ENCODE results near the gene BMPR1A. TPM values are rescaled to one million over a fixed set of nuclear protein-coding genes. Genes with fewer than 3 reads are reported as not detected.

BMPR1A gene
- total RNA-seq, 3 donors from 2014 or later, result 49.8 to 87.2 (median 57.4) TPM

DNA sequence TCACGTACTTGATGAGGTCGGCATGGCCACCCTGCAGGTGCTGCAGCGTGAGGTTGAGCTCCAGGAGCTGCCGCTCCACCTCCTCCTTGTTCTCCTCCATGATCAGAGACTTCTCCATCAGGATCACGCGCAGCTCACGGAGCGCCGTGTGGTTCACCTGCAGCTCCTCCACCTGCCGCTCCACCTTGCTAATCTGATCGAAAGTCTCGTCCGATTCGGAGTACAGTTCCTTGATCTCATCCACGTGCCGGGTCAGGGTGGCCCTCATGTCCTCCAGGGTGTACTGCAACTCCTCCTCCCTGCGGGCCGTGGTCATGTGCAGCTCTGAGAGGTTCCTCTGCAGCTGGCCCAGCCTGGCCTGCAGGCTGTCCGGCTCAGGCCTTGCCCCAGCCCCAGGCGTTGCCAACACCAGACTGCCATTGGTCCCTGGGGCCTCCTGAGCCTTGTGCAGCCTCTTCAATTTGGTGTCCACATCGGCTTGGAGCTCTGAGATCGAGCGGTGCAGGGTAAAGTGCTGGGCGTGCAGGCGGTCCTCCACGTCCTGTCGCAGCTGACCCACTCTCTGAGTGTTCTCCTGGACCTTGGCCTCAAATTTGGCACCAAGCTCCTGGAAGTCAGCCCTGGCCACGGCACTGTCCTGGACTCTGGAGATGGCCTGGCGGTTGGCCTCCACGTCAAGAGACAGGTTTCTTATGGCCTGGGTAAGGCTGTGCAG lies 187.1 kb downstream of the BMPR1A start:
- Histone ChIP-seq H3K27me3 (no peaks in the 10 kb centered on the region), H3K9me3 (no peaks in the 10 kb centered on the region), H3K27ac (no peak overlapping the region), H3K4me1 (peaks cover 0 to 6% of the 10 kb centered on the region in 2 donors), H3K36me3 (no peaks in the 10 kb centered on the region), H3K4me3 (no peak overlapping the region)
- peak in 1 of 2 donors; percentile 1 for DNase-seq (ENCODE audit: low spot score in 2 of 2)
- intact Hi-C loops (cut with DNase I; ENCODE audit: low total_unique reads), result no loop called here
- TF ChIP-seq POLR2AphosphoS5 (IDR thresholded peaks at IDR 0.05) (no peak), POLR2A (IDR thresholded peaks at IDR 0.05) (no peak)
- TF ChIP-seq, protein P1, sequence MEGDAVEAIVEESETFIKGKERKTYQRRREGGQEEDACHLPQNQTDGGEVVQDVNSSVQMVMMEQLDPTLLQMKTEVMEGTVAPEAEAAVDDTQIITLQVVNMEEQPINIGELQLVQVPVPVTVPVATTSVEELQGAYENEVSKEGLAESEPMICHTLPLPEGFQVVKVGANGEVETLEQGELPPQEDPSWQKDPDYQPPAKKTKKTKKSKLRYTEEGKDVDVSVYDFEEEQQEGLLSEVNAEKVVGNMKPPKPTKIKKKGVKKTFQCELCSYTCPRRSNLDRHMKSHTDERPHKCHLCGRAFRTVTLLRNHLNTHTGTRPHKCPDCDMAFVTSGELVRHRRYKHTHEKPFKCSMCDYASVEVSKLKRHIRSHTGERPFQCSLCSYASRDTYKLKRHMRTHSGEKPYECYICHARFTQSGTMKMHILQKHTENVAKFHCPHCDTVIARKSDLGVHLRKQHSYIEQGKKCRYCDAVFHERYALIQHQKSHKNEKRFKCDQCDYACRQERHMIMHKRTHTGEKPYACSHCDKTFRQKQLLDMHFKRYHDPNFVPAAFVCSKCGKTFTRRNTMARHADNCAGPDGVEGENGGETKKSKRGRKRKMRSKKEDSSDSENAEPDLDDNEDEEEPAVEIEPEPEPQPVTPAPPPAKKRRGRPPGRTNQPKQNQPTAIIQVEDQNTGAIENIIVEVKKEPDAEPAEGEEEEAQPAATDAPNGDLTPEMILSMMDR (IDR thresholded peaks at IDR 0.05), result no peak

DNA sequence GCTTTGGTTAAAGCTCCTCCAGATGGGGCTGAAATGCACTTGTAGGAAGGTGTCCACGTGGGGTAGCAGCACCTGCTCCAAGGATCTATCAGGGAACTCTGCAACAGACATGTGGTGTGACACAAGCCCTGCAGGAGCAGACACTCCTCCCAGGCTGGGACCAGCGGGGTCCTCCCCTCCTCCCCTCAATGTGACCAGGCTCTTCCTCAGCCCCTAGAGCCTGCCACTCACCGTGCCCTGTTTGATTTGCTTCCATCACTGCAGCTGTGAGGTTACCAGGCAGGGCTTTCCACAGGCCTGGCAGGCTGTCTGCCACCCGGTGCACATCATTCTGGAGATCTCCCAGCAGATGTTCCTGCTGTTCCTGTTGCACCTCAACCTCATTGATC lies 187.6 kb downstream of the BMPR1A start:
- DNase-seq (ENCODE audit: low spot score in 2 of 2), result peak in 1 of 2 donors; percentile 15
- H3K27ac ChIP-seq, result no peak overlapping the region
- no peaks in the 10 kb centered on the region for H3K36me3 ChIP-seq
- TF ChIP-seq, protein P1 (IDR thresholded peaks at IDR 0.05), result no peak
- no peak for TF ChIP-seq POLR2AphosphoS5 (IDR thresholded peaks at IDR 0.05)
- no peak for TF ChIP-seq POLR2A (IDR thresholded peaks at IDR 0.05)
- H3K4me3 ChIP-seq, result no peak overlapping the region
- no peaks in the 10 kb centered on the region for H3K27me3 ChIP-seq
- H3K9me3 ChIP-seq, result no peaks in the 10 kb centered on the region
- H3K4me1 ChIP-seq, result peaks cover 0 to 6% of the 10 kb centered on the region in 2 donors
- intact Hi-C loops (cut with DNase I; ENCODE audit: low total_unique reads), result no loop called here

DNA sequence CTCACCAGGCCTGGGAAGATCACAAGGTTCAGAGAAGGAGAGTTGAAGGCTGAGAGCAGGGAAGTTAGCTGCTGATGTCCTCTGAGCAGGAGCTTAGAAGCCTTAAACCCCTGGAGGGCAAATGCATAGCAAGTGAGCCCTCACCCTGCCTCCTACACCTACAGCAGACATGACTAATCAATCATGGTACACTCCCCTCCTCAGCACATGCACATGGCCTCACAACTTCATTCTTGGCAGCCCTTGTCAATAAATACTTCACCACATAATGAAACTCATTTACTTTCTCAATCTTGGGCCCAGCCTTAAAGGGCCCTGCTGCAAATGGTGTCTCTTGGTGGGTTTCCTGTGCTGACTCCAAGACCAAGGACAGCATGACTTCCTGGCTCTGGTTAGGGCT lies 188.1 kb downstream of the BMPR1A start:
- H3K27ac ChIP-seq, result no peak overlapping the region
- peaks cover 0 to 6% of the 10 kb centered on the region in 2 donors for H3K4me1 ChIP-seq
- H3K9me3 ChIP-seq, result no peaks in the 10 kb centered on the region
- intact Hi-C loops (cut with DNase I; ENCODE audit: low total_unique reads), result no loop called here
- DNase-seq (ENCODE audit: low spot score in 2 of 2), result no peak
- no peaks in the 10 kb centered on the region for H3K27me3 ChIP-seq
- TF ChIP-seq, protein P1 (IDR thresholded peaks at IDR 0.05), result no peak
- TF ChIP-seq POLR2A (IDR thresholded peaks at IDR 0.05) (no peak), POLR2AphosphoS5 (IDR thresholded peaks at IDR 0.05) (no peak)
- no peak overlapping the region for H3K4me3 ChIP-seq
- no peaks in the 10 kb centered on the region for H3K36me3 ChIP-seq

GRCh38 chr10:86944907-86945306 lies 188.5 kb downstream of the BMPR1A start:
- Histone ChIP-seq H3K27ac (peak overlapping the region; percentile 4 to 28), H3K4me3 (no peak overlapping the region), H3K27me3 (no peaks in the 10 kb centered on the region), H3K36me3 (no peaks in the 10 kb centered on the region), H3K4me1 (peaks cover 0 to 6% of the 10 kb centered on the region in 2 donors), H3K9me3 (no peaks in the 10 kb centered on the region)
- TF ChIP-seq, protein P1 (IDR thresholded peaks at IDR 0.05), result no peak
- TF ChIP-seq POLR2AphosphoS5 (IDR thresholded peaks at IDR 0.05) (no peak), POLR2A (IDR thresholded peaks at IDR 0.05) (no peak)
- intact Hi-C loops (cut with DNase I; ENCODE audit: low total_unique reads), result no loop called here
- no peak for DNase-seq (ENCODE audit: low spot score in 2 of 2)

GRCh38 chr10:86945361-86946212 lies 189.2 kb downstream of the BMPR1A start:
- H3K27ac ChIP-seq, result peak overlapping the region in 1 of 2 donors; percentile 28

More at GRCh38 chr10:86945361-86946212, 189.2 kb downstream of the BMPR1A start:
- intact Hi-C loops (cut with DNase I; ENCODE audit: low total_unique reads), result no loop called here
- Histone ChIP-seq H3K36me3 (no peaks in the 10 kb centered on the region), H3K4me1 (peaks cover 0 to 6% of the 10 kb centered on the region in 2 donors), H3K27me3 (no peaks in the 10 kb centered on the region), H3K4me3 (no peak overlapping the region), H3K9me3 (no peaks in the 10 kb centered on the region)
- DNase-seq (ENCODE audit: low spot score in 2 of 2), result peak in 1 of 2 donors; percentile 16
- TF ChIP-seq, protein P1 (IDR thresholded peaks at IDR 0.05), result peak in 1 of 3 donors; percentile 16
- TF ChIP-seq POLR2AphosphoS5 (IDR thresholded peaks at IDR 0.05) (no peak), POLR2A (IDR thresholded peaks at IDR 0.05) (no peak)
